ENCODE data around the gene DSCAML1.
"Not testable (repeated sequence)": the region's sequence is repeated elsewhere in the genome, so short reads cannot be mapped to it uniquely, and the experiment has no call there.

Gene DSCAML1

DNA sequence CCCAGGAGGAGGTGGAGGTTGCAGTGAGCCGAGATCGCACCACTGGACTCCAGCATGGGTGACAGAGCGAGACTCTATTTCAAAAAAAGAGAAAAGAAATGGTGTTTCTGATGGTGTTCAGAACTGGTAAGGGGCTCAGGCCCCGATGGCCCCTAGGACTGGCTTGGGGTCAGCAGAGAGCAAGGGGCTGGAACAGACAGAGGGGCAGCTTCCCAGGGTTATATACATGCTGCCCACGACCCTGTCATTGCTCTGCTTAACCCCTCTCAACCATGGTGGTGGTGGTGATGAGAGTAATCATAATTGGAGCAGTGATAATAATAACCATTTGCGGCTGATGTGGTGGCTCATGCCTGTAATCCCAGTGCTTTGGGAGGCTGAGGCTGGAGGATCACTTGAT, 390.0 kb downstream of the DSCAML1 start:
- no peak for DNase-seq (ENCODE audit: low spot score)

GRCh38 chr11:117405898-117406297, 391.1 kb downstream of the DSCAML1 start:
- DNase-seq (ENCODE audit: low spot score), result not testable (repeated sequence)

DNA sequence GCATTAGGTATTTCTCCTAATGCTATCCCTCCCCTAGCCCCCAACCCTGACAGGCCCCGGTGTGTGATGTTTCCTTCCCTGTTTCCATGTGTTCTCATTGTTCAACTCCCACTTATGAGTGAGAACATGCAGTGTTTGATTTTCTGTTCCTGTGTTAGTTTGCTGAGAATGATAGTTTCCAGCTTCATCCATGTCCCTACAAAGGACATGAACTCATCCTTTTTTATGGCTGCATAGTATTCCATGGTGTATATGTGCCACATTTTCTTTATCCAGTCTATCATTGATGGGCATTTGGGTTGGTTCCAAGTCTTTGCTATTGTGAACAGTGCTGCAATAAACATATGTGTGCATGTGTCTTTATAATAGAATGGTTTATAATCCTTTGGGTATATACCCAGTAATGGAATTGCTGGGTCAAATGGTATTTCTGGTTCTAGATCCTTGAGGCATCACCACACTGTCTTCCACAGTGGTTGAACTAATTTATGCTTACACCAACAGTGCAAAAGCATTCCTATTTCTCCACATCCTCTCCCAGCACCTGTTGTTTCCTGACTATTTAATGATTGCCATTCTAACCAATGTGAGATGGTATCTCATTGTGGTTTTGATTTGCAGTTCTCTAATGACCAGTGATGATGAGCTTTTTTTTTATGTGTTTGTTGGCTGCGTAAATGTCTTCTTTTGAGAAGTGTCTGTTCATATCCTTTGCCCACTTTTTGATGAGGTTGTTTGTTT, 397.7 kb downstream of the DSCAML1 start:
- not testable (repeated sequence) for DNase-seq (ENCODE audit: low spot score)

DNA sequence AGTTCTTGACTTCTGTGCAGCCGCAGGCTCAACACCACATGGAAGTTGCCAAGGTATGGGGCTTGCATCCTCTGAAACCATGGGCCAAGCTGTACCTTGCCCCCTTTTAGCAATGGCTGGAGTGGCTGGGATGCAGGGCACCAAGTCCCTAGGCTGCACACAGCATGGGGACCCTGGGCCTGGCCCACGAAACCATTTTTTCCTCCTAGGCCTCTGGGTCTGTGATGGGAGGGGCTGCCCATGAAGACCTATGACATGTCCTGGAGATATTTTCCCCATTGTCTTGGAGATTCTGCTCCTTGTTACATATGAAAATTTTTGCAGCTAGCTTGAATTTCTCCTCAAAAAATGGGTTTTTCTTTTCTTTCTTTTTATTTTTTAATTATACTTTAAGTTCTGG, 398.4 kb downstream of the DSCAML1 start:
- not testable (repeated sequence) for DNase-seq (ENCODE audit: low spot score)

- DNase-seq (ENCODE audit: low spot score), result no peak
Observed at GRCh38 chr11:117396970-117397369, 400.0 kb downstream of the DSCAML1 start.

GRCh38 chr11:117395476-117395875, 401.5 kb downstream of the DSCAML1 start:
- DNase-seq (ENCODE audit: low spot score), result no peak

GRCh38 chr11:117394221-117394925, 402.6 kb downstream of the DSCAML1 start:
- DNase-seq (ENCODE audit: low spot score), result no peak

GRCh38 chr11:117392979-117393378, 404.0 kb downstream of the DSCAML1 start:
- no peak for DNase-seq (ENCODE audit: low spot score)

DNA sequence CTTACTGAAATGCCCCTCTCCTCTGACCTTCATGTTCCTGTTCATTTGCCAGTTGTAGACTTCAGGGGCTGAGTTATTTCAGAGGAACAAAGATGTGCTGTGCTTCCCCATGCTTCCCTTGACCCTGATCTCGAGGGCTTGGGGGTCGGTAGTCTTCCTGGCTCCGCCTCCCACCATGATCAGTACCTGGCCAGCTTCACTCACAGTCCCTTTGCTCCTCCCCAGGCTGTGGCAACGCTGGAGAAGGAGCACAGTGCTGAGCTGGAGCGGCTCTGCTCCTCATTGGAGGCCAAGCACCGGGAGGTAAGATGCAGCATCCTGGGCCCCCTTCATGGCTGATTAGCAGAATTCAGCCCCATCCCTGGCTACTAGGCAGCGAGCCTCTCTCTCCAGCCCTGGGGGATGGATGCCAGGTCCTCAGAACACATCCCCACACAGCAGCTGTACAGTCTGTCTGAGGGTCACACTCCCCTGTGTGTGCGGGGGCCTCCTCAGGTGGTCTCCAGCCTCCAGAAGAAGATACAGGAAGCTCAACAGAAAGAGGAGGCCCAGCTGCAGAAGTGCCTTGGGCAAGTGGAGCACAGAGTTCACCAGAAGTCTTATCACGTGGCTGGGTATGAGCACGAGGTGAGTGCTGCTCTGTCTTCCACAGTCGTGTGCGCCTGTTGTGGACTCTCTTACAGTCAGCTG, 404.9 kb downstream of the DSCAML1 start:
- no peak for DNase-seq (ENCODE audit: low spot score)

- DNase-seq (ENCODE audit: low spot score), result no peak
Observed at GRCh38 chr11:117391181-117391580, 405.8 kb downstream of the DSCAML1 start.

GRCh38 chr11:117390743-117391142, 406.3 kb downstream of the DSCAML1 start:
- no peak for DNase-seq (ENCODE audit: low spot score)

GRCh38 chr11:117387992-117388755, 408.8 kb downstream of the DSCAML1 start:
- no peak for DNase-seq (ENCODE audit: low spot score)

GRCh38 chr11:117385906-117386305, 411.1 kb downstream of the DSCAML1 start:
- DNase-seq (ENCODE audit: low spot score), result no peak

GRCh38 chr11:117385471-117385870, 411.5 kb downstream of the DSCAML1 start:
- DNase-seq (ENCODE audit: low spot score), result no peak

- no peak for DNase-seq (ENCODE audit: low spot score)
Observed at GRCh38 chr11:117384045-117384444, 413.0 kb downstream of the DSCAML1 start.

- no peak for DNase-seq (ENCODE audit: low spot score)
Observed at GRCh38 chr11:117382746-117383145, 414.3 kb downstream of the DSCAML1 start.

DNA sequence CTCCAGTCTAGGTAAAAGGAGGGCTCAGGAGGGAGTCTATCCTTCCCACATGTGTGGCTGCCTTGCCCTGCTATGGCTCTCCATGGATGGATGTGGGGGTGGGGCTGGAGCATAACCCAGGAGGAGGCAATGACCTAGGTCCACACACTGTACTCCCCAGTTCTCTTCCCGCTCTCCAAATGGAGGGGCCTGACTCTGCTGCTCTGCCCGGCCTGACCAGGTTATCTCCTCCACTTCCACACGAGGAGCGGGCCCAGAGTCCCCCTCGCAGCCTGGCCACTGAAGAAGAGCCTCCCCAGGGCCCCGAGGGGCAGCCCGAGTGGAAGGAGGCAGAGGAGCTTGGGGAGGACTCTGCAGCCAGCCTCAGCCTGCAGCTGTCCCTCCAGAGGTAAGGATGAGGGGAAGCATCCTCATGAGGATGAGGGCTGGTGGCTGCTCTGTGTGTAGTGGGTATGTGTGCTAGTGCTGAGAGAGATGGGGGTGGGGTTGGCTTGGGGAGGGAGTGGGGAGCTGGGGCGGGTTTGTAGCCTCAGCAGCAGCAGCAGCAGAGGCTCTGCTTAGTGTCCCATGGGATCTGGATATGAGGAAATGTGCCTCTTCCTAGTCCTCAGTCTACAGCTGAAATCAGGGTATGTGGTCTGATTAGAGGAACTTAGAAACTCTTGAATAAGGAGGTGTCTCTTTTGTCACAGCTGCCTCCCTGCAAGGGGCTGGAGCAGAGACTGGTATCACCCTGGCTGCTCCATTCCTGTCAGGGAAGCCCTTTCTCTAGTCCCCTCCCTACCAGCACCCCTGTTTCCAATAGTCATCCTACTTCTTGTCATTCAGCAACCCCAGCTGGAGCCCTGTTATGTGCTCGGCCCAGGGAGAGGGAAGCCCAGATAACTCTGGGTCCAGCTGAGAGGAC, 415.3 kb downstream of the DSCAML1 start:
- DNase-seq (ENCODE audit: low spot score), result no peak

GRCh38 chr11:117380676-117381075, 416.3 kb downstream of the DSCAML1 start:
- DNase-seq (ENCODE audit: low spot score), result no peak

- no peak for DNase-seq (ENCODE audit: low spot score)
Observed at GRCh38 chr11:117378976-117379865, 417.8 kb downstream of the DSCAML1 start.
